Activated naive CD8-positive, alpha-beta T cell treated with anti-CD3 and anti-CD28 coated beads, Interleukin-2, amount 50 U/mL, for 16 hours (primary cell): ENCODE measurements around the gene TMEM127.
"Not testable (repeated sequence)": the region's sequence is repeated elsewhere in the genome, so short reads cannot be mapped to it uniquely, and the experiment has no call there.

Experiments
- DNase-seq: peaks from one replicate; pipeline ENCODE4 v3.0.0-alpha.2; 2020; ENCODE audit warnings: low read depth, low spot score

The TMEM127 gene

GRCh38 chr2:96264086-96264485 lies 1.7 kb downstream of the TMEM127 start:
- no peak for DNase-seq

GRCh38 chr2:96262306-96262705 lies 3.5 kb downstream of the TMEM127 start:
- DNase-seq = no peak

- no peak for DNase-seq
Measured at GRCh38 chr2:96261328-96262003, 4.3 kb downstream of the TMEM127 start.

- no peak for DNase-seq
Measured at GRCh38 chr2:96260387-96261260, 5.2 kb downstream of the TMEM127 start.

- DNase-seq = no peak
Measured at GRCh38 chr2:96259497-96259921, 6.3 kb downstream of the TMEM127 start.

GRCh38 chr2:96258166-96259022 lies 7.4 kb downstream of the TMEM127 start:
- DNase-seq = no peak

- DNase-seq = not testable (repeated sequence)
Measured at GRCh38 chr2:96257744-96258143, 8.1 kb downstream of the TMEM127 start.

GRCh38 chr2:96256611-96257113 lies 9.1 kb downstream of the TMEM127 start:
- no peak for DNase-seq

GRCh38 chr2:96254571-96254970 lies 11.2 kb downstream of the TMEM127 start:
- no peak for DNase-seq

- DNase-seq = no peak
Measured at GRCh38 chr2:96253006-96253405, 12.8 kb downstream of the TMEM127 start.

- DNase-seq = no peak
Measured at GRCh38 chr2:96252526-96252925, 13.3 kb downstream of the TMEM127 start.

GRCh38 chr2:96251721-96252292 lies 14.0 kb downstream of the TMEM127 start:
- DNase-seq = no peak

GRCh38 chr2:96250188-96250587 lies 15.6 kb downstream of the TMEM127 start:
- DNase-seq = no peak

GRCh38 chr2:96249654-96250053 lies 16.1 kb downstream of the TMEM127 start:
- DNase-seq = no peak

GRCh38 chr2:96248624-96249023 lies 17.2 kb downstream of the TMEM127 start:
- no peak for DNase-seq

- DNase-seq = no peak
Measured at GRCh38 chr2:96247896-96248295, 17.9 kb downstream of the TMEM127 start.

GRCh38 chr2:96247009-96247408 lies 18.8 kb downstream of the TMEM127 start:
- no peak for DNase-seq

- DNase-seq = no peak
Measured at GRCh38 chr2:96245609-96246390, 20.0 kb downstream of the TMEM127 start.

- no peak for DNase-seq
Measured at GRCh38 chr2:96243843-96244242, 22.0 kb downstream of the TMEM127 start.

- DNase-seq = no peak
Measured at GRCh38 chr2:96241900-96242611, 23.7 kb downstream of the TMEM127 start.
